ENCODE measurements around the gene RAB11FIP3.
"Not testable (repeated sequence)": the region's sequence is repeated elsewhere in the genome, so short reads cannot be mapped to it uniquely, and the experiment has no call there.

The RAB11FIP3 gene

GRCh38 chr16:483341-484075 lies 58.1 kb downstream of the RAB11FIP3 start:
- TF ChIP-seq CTCF (IDR thresholded peaks at IDR 0.05; ENCODE audit: borderline replicate concordance, insufficient read depth, low read depth, low read length), result no peak
- H3K4me3 ChIP-seq (ENCODE audit: low read depth, low read length), result no peak overlapping the region

GRCh38 chr16:489606-490005 lies 64.2 kb downstream of the RAB11FIP3 start:
- no peak overlapping the region for H3K4me3 ChIP-seq (ENCODE audit: low read depth, low read length)
- TF ChIP-seq CTCF (IDR thresholded peaks at IDR 0.05; ENCODE audit: borderline replicate concordance, insufficient read depth, low read depth, low read length), result no peak

- TF ChIP-seq CTCF (IDR thresholded peaks at IDR 0.05; ENCODE audit: borderline replicate concordance, insufficient read depth, low read depth, low read length), result no peak
- no peak overlapping the region for H3K4me3 ChIP-seq (ENCODE audit: low read depth, low read length)
Observed at GRCh38 chr16:490768-491167, 65.3 kb downstream of the RAB11FIP3 start.

- H3K4me3 ChIP-seq (ENCODE audit: low read depth, low read length), result no peak overlapping the region
Observed at GRCh38 chr16:491220-491919, 65.9 kb downstream of the RAB11FIP3 start.

GRCh38 chr16:492211-492875 lies 66.9 kb downstream of the RAB11FIP3 start:
- H3K4me3 ChIP-seq (ENCODE audit: low read depth, low read length), result no peak overlapping the region
- no peak for TF ChIP-seq CTCF (IDR thresholded peaks at IDR 0.05; ENCODE audit: borderline replicate concordance, insufficient read depth, low read depth, low read length)

More at GRCh38 chr16:491220-491919, 65.9 kb downstream of the RAB11FIP3 start:
- no peak for TF ChIP-seq CTCF (IDR thresholded peaks at IDR 0.05; ENCODE audit: borderline replicate concordance, insufficient read depth, low read depth, low read length)

- H3K4me3 ChIP-seq (ENCODE audit: low read depth, low read length), result not testable (repeated sequence)
Observed at GRCh38 chr16:494676-495075, 69.2 kb downstream of the RAB11FIP3 start.

GRCh38 chr16:495127-495748 lies 69.8 kb downstream of the RAB11FIP3 start:
- no peak overlapping the region for H3K4me3 ChIP-seq (ENCODE audit: low read depth, low read length)
- TF ChIP-seq CTCF (IDR thresholded peaks at IDR 0.05; ENCODE audit: borderline replicate concordance, insufficient read depth, low read depth, low read length), result peak; percentile 43; the same call in 1 of the 2 replicates
